Fibroblast of lung (primary cell): ENCODE measurements around the gene LPXN. TPM values are rescaled to one million over a fixed set of nuclear protein-coding genes. Genes with fewer than 3 reads are reported as not detected.

ENCODE experiments used
- DNase-seq, 2 donors: peaks; one replicate each; pipeline versions ENCODE4 v3.0.0 to v3.0.0-alpha.2; 2010; ENCODE audit warnings: low read depth in 2 of 2
- H2AFZ ChIP-seq: 2 replicates; pipeline ENCODE4 v1.5.1; 2012; ENCODE audit warnings: low read length, control low read depth, inconsistent platforms
- H3K27ac ChIP-seq: 2 replicates; pipeline ENCODE4 v1.5.1; 2011; ENCODE audit warnings: low read length, control low read depth; ENCODE audit not compliant: insufficient read depth
- H3K27me3 ChIP-seq: 2 replicates; pipeline ENCODE4 v1.5.1; 2011; ENCODE audit warnings: mild to moderate bottlenecking, low read length; ENCODE audit not compliant: control insufficient read depth, insufficient read depth
- H3K36me3 ChIP-seq: 2 replicates; pipeline ENCODE4 v1.5.1; 2011; ENCODE audit warnings: low read length; ENCODE audit not compliant: control insufficient read depth, insufficient read depth
- H3K4me1 ChIP-seq: 2 replicates; pipeline ENCODE4 v1.5.1; 2011; ENCODE audit warnings: low read length; ENCODE audit not compliant: control insufficient read depth, insufficient read depth; ENCODE audit errors: extremely low read depth
- H3K4me2 ChIP-seq: 2 replicates; pipeline ENCODE4 v1.5.1; 2011; ENCODE audit warnings: low read length, control low read depth; ENCODE audit not compliant: insufficient read depth; ENCODE audit errors: extremely low read depth
- H3K4me3 ChIP-seq, 4 experiments: fragments of 200-600 bp in 1 of 4; sonication (generic) in 1 of 4; replicated peaks in 1 of 4; 2 replicates each; pipeline ENCODE4 v1.5.1; 2011 to 2016; ENCODE audit warnings: low read length in 4 of 4, low read depth in 3 of 4, mild to moderate bottlenecking in 3 of 4, control low read depth in 2 of 4, inconsistent platforms in 1 of 4, mixed read lengths in 1 of 4; ENCODE audit not compliant: insufficient read depth in 1 of 4; ENCODE audit errors: control extremely low read depth in 1 of 4
- H3K79me2 ChIP-seq: 2 replicates; pipeline ENCODE4 v1.5.1; 2012; ENCODE audit warnings: mild to moderate bottlenecking, low read length, inconsistent platforms; ENCODE audit not compliant: control insufficient read depth, insufficient read depth
- H3K9ac ChIP-seq: 2 replicates; pipeline ENCODE4 v1.5.1; 2011; ENCODE audit warnings: mild to moderate bottlenecking, low read length, control low read depth; ENCODE audit not compliant: insufficient read depth
- H3K9me3 ChIP-seq: 2 replicates; pipeline ENCODE4 v1.5.1; 2012; ENCODE audit warnings: low read depth, low read length; ENCODE audit not compliant: control insufficient read depth, insufficient read depth
- H4K20me1 ChIP-seq: 2 replicates; pipeline ENCODE4 v1.5.1; 2011; ENCODE audit warnings: low read length; ENCODE audit not compliant: control insufficient read depth, insufficient read depth; ENCODE audit errors: extremely low read depth
- EZH2 ChIP-seq: IDR thresholded peaks from 2 replicates; pipeline ENCODE4 v1.5.1; 2012; ENCODE audit warnings: low read length, control low read depth, mild to moderate bottlenecking; ENCODE audit errors: missing control alignments
- polyA plus RNA-seq, 2 donors: library from polyadenylated mRNA; depleted of rRNA in 1 of 2; stranded (reverse) in 1 of 2; unstranded in 1 of 2; fragments of >200 nt; gene quantifications; 2 replicates each; pipeline ENCODE4 v1.2.1, GENCODE V29; 2011 to 2012; ENCODE audit warnings: missing spikeins in 1 of 2
- total RNA-seq: library from RNA; depleted of rRNA; stranded (reverse); fragments of >200 nt; gene quantifications from 2 replicates; pipeline ENCODE4 v1.2.1, GENCODE V29; 2014
- TF ChIP-seq, protein P1 (sequence below), 2 donors: IDR thresholded peaks in 1 of 2; conservative IDR thresholded peaks in 1 of 2; 1 replicate in 1 of 2; 2 replicates in 1 of 2; pipeline ENCODE4 v1.5.1; 2011 to 2012; ENCODE audit warnings: low read length in 2 of 2, control low read depth in 1 of 2, inconsistent platforms in 1 of 2, low read depth in 1 of 2, mild to moderate bottlenecking in 1 of 2

Gene LPXN
- total and polyA plus RNA-seq, 2 donors (not counting 1 experiment from before 2014, with no cell fraction given), result 8.6 to 9.2 TPM

DNA sequence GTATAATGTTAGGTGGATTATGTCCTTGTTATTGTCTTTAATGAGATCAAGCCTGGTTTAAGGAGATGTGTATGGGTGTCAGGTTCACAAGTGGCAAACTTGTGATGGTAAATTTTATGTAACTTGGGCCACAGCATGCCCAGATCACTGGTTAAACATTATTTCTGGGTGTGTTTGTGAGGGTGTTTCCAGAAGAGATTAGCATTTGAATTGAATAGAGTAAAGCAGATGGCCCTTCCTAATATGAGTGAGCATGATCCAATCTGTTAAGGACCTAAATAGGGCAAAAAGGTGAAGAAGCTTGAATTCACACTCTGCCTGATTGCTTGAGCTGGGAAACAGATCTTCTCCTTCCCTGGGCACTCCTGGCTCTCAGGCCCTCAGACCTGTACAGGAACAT is 88.5 kb downstream of the LPXN start:
- H3K9ac ChIP-seq, result no peak overlapping the region
- no peak overlapping the region for H3K4me2 ChIP-seq
- no peak overlapping the region for H3K4me3 ChIP-seq
- no peaks in the 10 kb centered on the region for H3K79me2 ChIP-seq
- no peaks in the 10 kb centered on the region for H4K20me1 ChIP-seq
- no peaks in the 10 kb centered on the region for H3K4me1 ChIP-seq
- no peaks in the 10 kb centered on the region for H3K27me3 ChIP-seq
- H3K9me3 ChIP-seq, result no peaks in the 10 kb centered on the region
- no peak overlapping the region for H3K27ac ChIP-seq
- H3K36me3 ChIP-seq, result no peaks in the 10 kb centered on the region
- DNase-seq, result no peak
- no peak overlapping the region for H2AFZ ChIP-seq
- TF ChIP-seq, protein P1, sequence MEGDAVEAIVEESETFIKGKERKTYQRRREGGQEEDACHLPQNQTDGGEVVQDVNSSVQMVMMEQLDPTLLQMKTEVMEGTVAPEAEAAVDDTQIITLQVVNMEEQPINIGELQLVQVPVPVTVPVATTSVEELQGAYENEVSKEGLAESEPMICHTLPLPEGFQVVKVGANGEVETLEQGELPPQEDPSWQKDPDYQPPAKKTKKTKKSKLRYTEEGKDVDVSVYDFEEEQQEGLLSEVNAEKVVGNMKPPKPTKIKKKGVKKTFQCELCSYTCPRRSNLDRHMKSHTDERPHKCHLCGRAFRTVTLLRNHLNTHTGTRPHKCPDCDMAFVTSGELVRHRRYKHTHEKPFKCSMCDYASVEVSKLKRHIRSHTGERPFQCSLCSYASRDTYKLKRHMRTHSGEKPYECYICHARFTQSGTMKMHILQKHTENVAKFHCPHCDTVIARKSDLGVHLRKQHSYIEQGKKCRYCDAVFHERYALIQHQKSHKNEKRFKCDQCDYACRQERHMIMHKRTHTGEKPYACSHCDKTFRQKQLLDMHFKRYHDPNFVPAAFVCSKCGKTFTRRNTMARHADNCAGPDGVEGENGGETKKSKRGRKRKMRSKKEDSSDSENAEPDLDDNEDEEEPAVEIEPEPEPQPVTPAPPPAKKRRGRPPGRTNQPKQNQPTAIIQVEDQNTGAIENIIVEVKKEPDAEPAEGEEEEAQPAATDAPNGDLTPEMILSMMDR (conservative IDR thresholded peaks at IDR 0.05 in 1 of 2, IDR thresholded peaks at IDR 0.05 in 1 of 2; ENCODE audit: low read depth in 1 of 2, low read length in 2 of 2), result no peak
- no peak for TF ChIP-seq EZH2

DNA sequence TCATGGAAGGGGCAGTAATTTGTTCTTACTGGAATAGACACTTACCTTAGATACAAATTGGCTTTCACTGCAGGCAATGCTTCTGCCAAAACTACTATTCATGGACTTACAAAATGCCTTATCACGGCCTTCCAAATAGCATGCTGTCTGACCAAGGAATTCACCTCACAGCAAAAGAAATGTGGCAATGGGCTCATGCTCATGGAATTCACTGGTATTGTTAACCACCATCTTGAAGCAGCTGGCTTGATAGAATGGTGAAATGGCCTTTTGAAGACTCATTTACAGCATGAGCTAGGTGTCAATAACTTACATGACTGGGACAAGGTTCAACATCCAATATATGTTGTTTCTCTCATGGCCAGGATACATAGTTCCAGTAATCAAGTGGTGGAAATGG is 89.7 kb downstream of the LPXN start:
- Histone ChIP-seq H3K4me1 (no peaks in the 10 kb centered on the region), H4K20me1 (no peaks in the 10 kb centered on the region), H3K4me3 (no peak overlapping the region), H3K27me3 (no peaks in the 10 kb centered on the region), H3K27ac (no peak overlapping the region), H3K4me2 (no peak overlapping the region), H3K36me3 (no peaks in the 10 kb centered on the region), H3K79me2 (no peaks in the 10 kb centered on the region), H3K9ac (no peak overlapping the region), H3K9me3 (no peaks in the 10 kb centered on the region), H2AFZ (no peak overlapping the region)
- no peak for TF ChIP-seq EZH2
- TF ChIP-seq, protein P1 (conservative IDR thresholded peaks at IDR 0.05 in 1 of 2, IDR thresholded peaks at IDR 0.05 in 1 of 2; ENCODE audit: low read depth in 1 of 2, low read length in 2 of 2), result no peak
- no peak for DNase-seq

Other genes with a start within 250 kb of the LPXN start
- gene OR5B17, start 216.8 kb downstream of the LPXN start, total RNA-seq, result not detected in 2 replicates
- not detected in 2 replicates for gene OR5B17, start 216.8 kb downstream of the LPXN start, polyA plus RNA-seq
- gene OR5B3, start 169.0 kb downstream of the LPXN start, total RNA-seq, result not detected in 2 replicates
- not detected in 2 replicates for gene OR5B3, start 169.0 kb downstream of the LPXN start, polyA plus RNA-seq
- gene OR5B2, start 147.7 kb downstream of the LPXN start, total RNA-seq, result not detected in 2 replicates
- gene OR5B2, start 147.7 kb downstream of the LPXN start, polyA plus RNA-seq, result not detected in 2 replicates
- gene OR5B12, start 133.6 kb downstream of the LPXN start, total RNA-seq, result not detected in 2 replicates
- 0.02 and 0.11 TPM in 2 replicates for gene OR5B12, start 133.6 kb downstream of the LPXN start, polyA plus RNA-seq
- gene OR5B21, start 67.8 kb downstream of the LPXN start, total RNA-seq, result not detected in 2 replicates
- not detected in 2 replicates for gene OR5B21, start 67.8 kb downstream of the LPXN start, polyA plus RNA-seq
- gene ZFP91, start 3.2 kb upstream of the LPXN start, total RNA-seq, result 36.7 and 50.2 TPM in 2 replicates
- 56.9 and 64.2 TPM in 2 replicates for gene ZFP91, start 3.2 kb upstream of the LPXN start, polyA plus RNA-seq
- 0.77 and 1.2 TPM in 2 replicates for gene CNTF, start 46.8 kb upstream of the LPXN start, total RNA-seq
- 0.73 and 0.95 TPM in 2 replicates for gene CNTF, start 46.8 kb upstream of the LPXN start, polyA plus RNA-seq
- gene GLYAT, start 156.1 kb upstream of the LPXN start, total RNA-seq, result not detected in 2 replicates
- gene GLYAT, start 156.1 kb upstream of the LPXN start, polyA plus RNA-seq, result not detected in 2 replicates